Measurements from ENCODE around the gene SLC26A3.

SLC26A3 gene

GRCh38 chr7:107743567-107744344 is 59.3 kb downstream of the SLC26A3 start, which contains the start of gene CBLL1:
CBLL1 (plus strand) TSS chr7:107744142; CDS start chr7:107744164, 22 bp downstream.
- DNase-seq, result peak; percentile 96

GRCh38 chr7:107742678-107743566 is 60.1 kb downstream of the SLC26A3 start:
- DNase-seq, result no peak

GRCh38 chr7:107728276-107728675 is 74.7 kb downstream of the SLC26A3 start:
- no peak for DNase-seq

- DNase-seq, result no peak
Measured at GRCh38 chr7:107726356-107727130, 76.5 kb downstream of the SLC26A3 start.

GRCh38 chr7:107725138-107725740 is 77.8 kb downstream of the SLC26A3 start:
- peak; percentile 56 for DNase-seq

GRCh38 chr7:107723255-107723654 is 79.8 kb downstream of the SLC26A3 start:
- DNase-seq, result no peak

GRCh38 chr7:107721286-107721685 is 81.7 kb downstream of the SLC26A3 start:
- DNase-seq, result no peak

- no peak for DNase-seq
Measured at GRCh38 chr7:107718456-107719193, 84.4 kb downstream of the SLC26A3 start.

- no peak for DNase-seq
Measured at GRCh38 chr7:107715531-107715930, 87.5 kb downstream of the SLC26A3 start.

Data from NCI-H1694 treated with DMSO at 0.1 percent for 48 hours (cell line).